GM21423 (cell line): ENCODE results near the gene RPL28.
"Not testable (repeated sequence)": the region's sequence is repeated elsewhere in the genome, so short reads cannot be mapped to it uniquely, and the experiment has no call there.

Source experiments
- ATAC-seq: cut with Tn5 transposase; IDR thresholded peaks from one replicate; pipeline ENCODE4 v1.9.1; 2021; ENCODE audit warnings: mild to moderate bottlenecking, moderate library complexity; ENCODE audit not compliant: unreplicated experiment

RPL28 gene

DNA sequence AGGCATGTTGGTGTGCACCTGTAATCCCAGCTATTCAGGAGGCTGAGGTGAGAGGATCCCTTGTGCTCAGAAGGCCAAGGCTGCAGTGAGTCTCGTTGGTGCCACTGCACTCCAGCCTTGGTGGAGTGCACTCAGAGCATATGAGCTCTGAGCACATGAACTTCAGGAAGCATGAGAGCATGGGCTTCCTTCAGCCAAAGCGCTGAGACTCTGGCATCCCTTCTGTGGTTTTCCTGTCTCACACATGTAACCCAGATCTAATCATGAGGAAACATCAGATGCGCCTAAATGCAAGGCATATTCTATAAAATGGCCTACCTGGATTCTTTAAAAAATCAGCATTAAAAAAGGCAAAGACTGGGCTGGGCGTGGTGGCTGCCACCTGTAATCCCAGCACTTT, 35.5 kb downstream of the RPL28 start:
- not testable (repeated sequence) for ATAC-seq

DNA sequence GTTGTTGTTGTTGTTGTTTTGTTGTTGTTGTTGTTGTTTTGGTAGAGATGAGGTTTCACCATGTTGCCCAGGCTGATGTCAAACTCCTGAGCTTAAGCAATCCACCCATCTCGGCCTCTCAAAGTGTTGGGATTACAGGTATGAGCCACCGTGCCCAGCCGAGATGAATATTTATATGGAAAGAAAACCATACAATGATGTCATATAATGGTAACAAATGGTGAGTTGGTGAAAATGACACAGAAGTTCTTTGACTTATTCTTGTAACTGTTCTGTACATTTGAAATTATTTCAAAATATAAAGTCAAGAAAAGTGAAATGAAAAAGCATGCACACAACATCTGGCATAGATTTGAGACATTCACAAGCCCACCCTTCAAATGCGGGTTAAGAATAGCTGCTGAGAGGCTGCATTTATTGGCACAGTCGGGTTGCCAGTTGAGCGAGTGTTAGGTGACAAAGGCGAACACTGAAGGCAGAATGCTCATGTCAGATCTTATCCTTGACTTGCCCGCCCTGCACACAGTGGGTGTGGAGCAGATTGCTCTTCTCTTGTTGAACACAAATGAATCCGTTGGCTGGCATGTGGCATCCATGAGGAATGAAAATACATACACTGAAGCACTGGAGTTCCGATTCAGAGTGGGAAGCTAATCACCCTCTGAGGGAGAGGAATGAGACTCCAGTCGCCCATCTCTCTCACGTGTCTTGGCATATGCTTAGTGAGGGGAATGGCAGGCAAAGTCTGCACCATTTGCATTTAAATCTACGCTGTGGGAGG, 37.7 kb downstream of the RPL28 start:
- ATAC-seq, result no peak

DNA sequence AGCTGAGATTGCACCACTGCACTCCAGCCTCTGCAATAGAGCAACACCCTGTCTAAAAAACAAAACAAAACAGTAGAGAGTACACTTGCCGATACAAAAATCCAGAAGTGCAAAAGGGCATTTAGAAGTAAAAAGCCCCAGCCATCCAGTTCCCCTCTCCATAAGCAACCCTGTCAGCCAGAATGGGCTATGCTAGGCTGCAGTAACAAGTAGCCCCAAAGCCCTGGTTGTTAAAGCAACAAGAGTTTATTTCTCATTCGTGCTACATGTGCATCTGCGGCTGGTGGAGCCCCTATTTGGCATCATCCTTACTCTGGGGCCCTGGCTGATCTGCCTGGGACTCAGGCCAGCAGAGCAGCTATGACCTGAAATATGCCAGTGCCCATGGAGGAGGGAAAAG, 38.8 kb downstream of the RPL28 start:
- no peak for ATAC-seq

DNA sequence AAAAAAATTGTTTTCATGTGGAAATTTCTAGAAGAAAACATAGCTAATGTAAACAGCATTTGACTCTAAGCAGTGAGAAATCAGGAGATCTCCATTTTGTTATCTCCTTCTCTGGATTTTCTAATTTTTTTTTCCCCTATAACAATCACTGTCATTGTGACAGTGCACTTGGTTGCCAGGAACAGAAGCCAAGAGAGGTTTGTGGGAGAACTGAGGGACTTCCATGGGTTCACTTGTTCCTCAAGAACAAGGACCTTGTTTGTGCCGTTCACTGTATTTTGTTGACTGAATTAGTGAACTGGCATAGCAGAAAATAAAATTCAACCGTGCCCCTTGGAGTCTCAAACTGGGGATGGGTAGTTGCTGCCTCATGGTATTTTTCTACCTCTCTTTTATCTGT, 40.3 kb downstream of the RPL28 start:
- no peak for ATAC-seq

DNA sequence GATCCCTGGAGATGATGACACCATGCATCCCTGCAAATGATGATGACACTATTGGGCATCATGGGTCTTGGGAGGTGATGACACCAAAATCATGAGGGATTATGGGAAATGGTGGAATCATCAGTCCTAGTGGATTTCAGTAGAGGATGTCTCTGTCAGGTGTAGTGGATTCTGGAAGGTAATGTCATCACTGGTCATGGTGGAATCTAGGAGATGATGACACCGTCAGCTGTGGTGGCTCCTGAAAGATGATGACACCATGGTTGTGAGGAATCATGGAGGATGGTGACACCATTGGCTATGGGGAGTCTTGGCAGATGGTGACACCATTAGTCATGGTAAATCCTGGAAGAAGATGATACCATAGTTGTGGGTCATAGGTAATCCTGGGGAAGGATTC, 45.5 kb downstream of the RPL28 start:
- no peak for ATAC-seq

DNA sequence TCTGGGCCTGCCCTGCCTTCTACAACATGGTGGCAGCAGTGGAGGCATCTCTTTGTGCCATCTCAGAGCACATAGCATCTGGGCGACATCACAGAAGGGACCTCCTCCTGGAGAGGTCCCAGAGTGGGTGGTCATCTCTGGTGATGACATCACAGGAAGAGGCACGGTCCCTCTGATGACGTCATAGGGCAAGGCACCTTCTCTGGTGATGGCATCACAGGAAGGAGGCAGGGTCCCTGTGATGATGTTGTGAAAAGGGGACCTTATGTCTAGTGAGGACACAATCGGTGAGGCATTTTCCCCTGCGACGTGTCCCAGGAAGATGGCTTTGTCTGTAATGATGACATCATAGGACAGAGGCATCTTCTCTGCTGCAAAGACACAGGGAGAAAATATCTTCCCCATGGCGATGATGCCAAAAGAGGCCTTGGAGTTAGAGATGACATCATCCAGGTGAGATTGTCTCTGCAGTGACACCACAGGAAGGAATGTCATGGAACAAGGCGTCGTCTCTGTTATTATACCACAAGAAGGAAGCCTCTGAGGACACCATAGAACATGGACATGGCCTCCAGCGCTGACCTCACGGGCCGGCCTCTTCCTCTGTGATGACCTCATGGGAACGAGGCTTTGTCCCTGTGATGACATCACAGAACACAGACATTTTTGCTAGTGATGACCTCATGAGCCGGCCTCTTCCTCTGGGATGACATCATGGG, 46.7 kb downstream of the RPL28 start:
- ATAC-seq, result no peak

DNA sequence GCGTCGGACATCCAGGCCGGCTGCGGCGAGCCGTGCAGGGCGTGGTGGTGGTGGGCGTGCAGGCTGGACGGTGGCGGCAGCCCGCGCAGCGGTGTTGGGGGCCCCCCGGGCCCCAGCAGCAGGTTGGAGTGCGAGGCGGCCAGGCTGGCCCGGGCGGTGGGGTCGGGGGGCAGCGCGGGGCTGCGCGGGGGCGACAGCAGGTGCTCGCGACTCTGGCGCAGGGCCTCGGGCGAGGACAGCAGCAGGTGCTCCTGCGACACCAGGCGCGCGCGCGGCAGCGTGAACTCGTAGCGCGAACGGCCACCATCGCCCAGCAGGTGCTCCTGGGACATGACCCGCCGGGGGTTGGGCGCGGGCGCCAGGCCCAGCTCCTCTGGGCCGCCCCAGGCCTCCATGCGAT, 47.6 kb downstream of the RPL28 start:
- ATAC-seq, result no peak

DNA sequence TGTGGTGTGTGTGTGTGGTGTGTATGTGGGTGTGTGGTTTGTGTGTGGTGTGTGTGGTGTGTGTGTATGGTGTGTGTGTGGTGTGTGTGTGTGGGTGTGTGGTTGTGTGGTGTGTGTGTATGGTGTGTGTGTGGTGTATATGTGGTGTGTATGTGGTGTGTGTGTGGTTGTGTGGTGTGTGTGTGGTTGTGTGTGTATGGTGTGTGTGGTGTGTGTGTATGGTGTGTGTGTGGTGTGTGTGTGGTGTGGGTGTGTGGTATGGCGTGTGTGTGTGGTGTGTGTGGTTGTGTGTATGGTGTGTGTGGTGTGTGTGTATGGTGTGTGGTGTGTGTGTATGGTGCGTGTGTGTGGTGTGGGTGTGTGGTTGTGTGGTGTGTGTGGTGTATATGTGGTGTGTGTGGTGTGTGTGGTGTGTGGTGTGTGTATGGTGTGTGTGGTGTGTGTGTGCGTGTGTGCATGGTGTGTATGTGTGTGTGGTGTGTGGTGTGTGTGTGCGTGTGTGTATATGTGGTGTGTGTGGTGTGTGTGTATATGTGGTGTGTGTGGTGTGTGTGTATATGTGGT, 48.7 kb downstream of the RPL28 start:
- ATAC-seq, result no peak

DNA sequence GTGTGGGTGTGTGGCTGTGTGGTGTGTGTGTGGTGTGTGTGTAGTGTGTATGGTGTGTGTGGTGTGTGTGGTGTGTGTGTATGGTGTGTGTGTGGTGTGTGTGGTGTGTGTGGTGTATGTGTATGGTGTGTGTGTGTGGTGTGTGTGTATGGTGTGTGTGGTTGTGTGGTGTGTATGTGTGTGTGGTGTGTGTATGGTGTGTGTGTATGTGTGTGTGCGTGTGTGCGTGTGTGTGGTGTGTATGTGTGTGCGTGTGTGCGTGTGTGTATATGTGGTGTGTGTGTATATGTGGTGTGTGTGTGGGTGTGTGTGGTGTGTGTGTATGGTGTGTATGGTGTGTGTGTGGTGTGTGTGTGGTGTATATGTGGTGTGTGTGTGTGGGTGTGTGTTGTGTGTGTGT, 49.3 kb downstream of the RPL28 start:
- ATAC-seq, result no peak

DNA sequence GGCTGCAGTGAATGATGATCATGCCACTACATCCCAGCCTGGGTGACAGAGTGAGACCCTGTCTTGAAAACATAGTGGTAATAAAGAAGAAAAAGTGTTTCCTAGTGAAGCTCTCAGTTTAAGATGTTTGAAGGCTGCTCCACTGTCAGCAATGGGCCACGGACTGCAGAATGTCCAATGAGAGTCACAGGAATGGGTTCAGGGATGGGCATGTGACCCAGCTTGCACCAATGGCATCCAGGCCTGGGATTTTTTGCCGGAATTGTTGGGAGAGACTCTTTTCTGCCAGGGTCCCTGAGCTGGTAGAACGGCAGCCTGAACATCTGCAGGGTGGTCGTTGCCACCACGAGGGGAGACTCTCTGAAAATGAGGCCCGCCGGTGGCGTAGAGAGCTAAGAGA, 51.1 kb downstream of the RPL28 start:
- no peak for ATAC-seq

DNA sequence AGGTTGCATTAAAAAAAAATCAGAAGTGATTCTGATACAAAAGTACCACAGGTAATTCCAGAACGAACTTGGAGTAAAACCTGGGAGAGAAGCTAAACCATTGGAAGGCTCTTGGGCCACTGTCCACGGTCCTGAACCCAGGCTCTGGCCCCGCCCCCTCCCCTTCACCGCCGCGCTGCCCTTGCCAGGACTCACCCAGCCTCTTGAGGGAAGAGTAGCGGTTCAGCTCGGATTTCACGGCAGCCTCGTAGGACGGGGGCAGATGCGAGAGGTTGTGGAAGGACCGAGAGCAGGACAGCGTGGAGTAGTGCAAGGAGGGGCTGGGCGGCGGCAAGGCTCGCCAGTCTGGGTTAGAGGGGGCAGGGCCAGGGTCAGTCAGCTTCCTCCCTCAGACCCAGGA, 51.7 kb downstream of the RPL28 start:
- no peak for ATAC-seq

DNA sequence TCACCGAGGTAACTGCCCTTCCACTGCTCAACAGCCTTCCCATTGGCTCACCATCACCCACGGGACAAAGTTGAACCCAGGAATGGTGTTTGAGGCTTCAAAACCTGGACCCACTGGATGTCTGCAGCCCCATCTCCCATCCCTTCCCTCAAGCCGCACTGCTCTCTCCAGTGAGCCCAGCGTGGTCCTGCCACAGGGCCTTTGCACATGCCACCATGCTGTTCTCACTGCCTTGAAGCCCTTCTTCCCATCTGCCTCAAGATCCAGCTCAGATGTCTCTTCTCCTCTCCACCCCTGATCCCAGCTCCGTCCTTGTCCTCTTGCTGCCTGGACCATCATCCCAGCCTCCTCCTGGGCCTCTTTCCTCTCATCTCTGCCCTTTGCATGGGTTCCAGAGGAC, 53.3 kb downstream of the RPL28 start:
- no peak for ATAC-seq

DNA sequence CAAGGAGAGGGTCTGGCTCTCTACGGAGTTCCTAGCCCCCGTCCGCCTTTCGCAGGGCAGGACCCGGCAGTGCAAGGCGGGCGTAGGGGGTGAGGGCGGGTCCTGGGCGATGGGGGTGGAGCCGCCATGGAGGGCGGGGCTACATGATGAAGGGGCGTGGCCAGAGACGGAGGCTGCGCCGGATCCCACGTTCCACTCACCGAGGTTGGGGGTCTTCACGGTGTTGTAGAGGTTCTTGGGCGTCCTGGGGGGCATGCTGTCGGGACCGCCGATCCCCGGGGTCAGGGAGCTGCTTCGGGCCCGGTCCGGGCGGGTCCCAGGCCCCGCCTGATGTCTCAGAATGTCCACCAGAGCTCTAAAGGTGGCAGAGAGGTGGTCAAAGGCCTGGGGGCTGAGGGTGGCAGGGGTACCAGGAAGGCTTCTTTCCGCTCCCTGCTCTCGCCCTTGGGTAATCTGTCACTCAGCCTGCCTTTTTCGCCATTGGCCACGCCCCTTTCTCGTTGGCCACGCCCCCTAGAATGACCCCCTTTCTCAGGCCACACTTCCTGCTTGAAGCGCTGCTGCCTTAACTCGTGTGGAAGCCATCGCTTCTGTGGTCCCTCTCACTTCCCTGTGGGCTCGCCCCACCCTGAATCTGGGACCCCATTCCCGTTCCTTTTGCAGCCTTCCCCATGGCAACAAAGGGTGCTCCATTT, 54.8 kb downstream of the RPL28 start:
- ATAC-seq, result no peak

DNA sequence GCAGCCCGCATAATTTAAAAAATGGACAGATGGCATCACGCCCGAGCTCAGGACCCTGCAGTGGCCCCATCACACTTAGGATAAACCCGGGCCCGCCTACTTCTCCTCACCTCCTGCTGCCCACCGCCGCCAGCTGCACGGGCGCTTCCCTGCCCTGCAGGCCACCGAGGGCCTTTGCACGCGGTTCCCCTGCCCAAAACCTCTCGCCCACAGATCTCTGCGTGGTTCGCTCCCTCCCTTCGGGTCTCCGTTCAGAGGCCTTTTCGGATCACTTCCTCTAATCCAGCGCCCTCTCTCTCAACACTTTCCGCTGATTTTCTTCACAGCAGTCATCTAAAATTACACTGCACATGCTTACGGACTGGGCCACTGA, 55.6 kb downstream of the RPL28 start:
- ATAC-seq, result no peak

DNA sequence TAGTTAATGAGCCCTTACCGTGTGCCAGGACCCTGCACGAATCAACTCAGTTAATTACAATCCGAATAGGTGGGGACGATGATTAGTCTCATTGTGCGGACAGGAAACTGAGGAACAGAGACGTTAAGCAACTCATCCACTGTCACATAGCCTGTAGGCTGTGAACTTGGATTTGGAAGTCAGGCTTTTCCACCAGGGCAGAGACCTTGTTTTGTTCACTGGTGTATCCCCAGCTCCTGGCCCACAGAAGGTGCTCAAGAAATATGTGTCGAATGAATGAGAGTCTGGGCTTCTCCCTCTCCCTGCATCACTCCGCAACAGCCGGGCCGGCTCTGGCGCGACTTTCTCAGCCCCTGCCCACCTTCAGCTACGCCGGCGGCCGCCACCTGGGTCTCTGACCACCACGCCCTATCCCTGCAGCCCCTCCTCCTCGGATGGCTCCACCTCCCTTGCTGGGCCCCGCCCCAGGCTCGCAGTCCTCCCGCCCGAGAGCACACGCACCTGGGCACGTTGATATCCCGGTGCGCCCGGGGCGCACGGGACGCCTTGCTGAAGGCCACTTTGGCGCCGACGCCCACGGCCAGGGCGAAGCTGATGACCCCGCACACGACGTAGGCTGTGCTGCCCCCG, 56.1 kb downstream of the RPL28 start:
- no peak for ATAC-seq

DNA sequence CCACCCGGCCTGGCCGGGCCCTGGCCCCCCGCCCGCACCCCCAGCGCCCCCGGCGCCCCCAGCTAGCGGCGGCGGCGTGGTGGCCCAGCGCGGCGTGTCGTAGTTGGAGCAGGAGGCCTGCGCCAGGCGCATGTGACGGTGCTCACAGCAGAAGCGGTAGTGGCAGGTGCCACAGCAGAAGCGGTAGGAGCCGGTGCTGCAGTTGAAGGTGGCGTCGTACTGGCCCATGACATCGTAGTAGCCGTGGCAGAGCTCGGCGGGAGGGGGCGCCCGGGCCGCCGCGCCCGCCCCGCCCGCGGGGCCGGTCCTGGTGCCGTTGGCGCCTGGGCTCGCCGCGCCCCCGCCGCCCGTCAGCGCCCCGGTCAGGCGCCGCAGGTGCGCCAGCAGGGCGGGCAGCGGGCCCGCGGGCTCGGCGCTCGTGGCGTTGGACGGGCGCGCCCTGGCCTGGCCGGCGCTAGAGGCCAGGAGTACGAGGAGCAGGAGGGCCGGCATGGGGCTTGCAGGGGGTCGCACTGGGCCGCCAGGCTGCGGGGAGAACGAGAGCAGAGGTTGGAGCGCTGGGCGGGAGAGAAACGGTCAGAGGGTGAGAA, 56.7 kb downstream of the RPL28 start:
- no peak for ATAC-seq

DNA sequence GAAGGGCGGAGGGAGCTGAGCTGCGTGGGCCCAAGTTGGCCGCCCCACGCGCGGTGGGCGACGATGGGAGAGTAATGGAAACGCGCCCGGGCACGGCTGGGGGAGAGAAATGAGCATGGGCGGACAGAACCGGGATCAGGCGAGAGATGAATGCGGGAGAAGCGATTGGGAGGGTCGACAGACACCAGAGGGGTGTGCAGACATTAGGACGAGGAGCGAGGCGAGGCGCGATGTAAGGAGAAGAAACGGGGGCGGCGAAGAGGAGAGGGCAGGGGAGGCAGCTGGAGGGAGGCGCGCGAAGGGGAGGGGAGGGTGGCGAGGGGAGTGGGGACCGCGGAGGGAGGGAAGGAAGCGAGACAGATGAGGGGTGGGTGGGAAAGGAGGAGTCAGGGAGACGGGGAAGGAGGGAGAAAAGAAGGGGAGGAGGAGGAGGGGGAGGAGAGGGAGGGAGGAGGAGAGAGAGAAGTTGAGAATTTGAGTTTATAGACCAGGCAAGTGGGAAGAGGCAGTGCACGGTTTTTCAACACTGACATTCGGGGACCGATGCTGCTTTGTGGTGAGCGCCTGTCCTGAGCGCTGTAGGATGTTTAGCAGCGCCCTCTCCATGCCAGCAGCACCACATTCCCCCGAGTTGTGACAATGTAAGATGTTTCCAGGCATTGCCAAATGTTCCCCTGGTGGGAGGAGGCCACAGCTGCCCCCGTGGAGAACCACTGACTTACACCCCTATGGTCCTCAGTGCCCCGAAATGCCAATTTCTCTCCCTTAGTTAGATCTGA, 57.5 kb downstream of the RPL28 start, which contains the start of gene SHISA7:
Gene SHISA7, minus strand, starts transcription at position 256 of the 779 bp plus-strand sequence. CDS start 437 bp downstream, outside the sequence.
- no peak for ATAC-seq

DNA sequence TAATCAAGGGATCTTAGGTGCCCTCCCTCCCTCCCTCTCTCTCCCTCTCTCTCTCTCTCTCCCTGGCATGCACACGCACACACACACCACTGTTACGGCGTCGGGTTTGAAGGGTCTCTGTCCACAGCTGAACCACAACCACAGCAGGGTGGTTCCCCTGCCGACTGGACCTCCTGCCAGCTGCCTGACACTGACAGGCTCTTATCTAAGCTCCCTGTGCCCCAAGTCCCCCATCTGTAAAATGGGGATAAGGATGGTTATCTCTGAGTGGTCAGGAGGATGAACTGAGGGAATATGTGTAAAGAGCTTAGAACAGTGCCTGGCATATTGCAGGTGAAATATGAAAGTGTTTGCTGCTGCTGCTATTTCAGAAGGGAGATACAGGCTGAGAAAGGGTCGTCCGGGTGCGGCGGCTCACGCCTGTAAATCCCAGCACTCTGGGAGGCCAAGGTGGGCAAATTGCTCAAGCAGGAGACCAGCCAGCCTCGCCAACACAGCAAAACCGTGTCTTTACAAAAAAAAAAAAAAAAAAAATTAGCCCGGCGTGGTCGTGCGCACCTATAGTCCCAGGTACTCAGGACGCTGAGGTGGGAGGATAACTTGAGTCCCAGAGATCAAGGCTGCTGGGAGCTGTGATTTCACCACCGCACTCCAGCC, 58.2 kb downstream of the RPL28 start:
- ATAC-seq, result no peak

DNA sequence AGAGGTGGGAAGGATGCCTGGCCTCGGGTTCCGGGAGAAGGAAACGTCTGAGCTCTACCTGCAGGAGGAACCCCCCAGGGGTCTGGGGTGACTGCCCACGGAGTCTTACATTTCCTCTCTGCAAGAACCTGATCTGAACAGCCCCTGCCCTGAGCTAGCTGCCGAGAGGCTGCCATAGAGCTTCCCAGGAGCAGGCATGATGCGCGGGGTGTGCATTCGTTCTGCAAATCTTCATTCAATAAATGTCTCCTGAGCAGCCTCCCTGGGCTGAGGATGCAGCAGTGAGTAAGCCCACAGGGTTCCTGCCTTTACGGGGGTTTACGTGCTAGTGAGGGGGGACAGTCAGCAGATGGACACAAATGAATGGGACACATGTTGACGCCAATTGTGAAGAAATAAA, 58.9 kb downstream of the RPL28 start:
- ATAC-seq, result no peak
